ENCODE results near the gene MFAP2.

- TF ChIP-seq CTCF (IDR thresholded peaks at IDR 0.05) = no peak
- TF ChIP-seq POLR2A (IDR thresholded peaks at IDR 0.05) = no peak
These were observed 2.5 kb upstream of the MFAP2 start for GRCh38 chr1:16982902-16983301.

All from Peyer's patch (tissue), 4 donors.